DMS 273 (cell line): ENCODE results near the gene PPWD1.
"Not testable (repeated sequence)": the region's sequence is repeated elsewhere in the genome, so short reads cannot be mapped to it uniquely, and the experiment has no call there.

ENCODE experiments used
- DNase-seq: peaks from one replicate; lab custom pipeline; 2025; ENCODE audit not compliant: unreplicated experiment; lab: John Stamatoyannopoulos, UW

The PPWD1 gene

DNA sequence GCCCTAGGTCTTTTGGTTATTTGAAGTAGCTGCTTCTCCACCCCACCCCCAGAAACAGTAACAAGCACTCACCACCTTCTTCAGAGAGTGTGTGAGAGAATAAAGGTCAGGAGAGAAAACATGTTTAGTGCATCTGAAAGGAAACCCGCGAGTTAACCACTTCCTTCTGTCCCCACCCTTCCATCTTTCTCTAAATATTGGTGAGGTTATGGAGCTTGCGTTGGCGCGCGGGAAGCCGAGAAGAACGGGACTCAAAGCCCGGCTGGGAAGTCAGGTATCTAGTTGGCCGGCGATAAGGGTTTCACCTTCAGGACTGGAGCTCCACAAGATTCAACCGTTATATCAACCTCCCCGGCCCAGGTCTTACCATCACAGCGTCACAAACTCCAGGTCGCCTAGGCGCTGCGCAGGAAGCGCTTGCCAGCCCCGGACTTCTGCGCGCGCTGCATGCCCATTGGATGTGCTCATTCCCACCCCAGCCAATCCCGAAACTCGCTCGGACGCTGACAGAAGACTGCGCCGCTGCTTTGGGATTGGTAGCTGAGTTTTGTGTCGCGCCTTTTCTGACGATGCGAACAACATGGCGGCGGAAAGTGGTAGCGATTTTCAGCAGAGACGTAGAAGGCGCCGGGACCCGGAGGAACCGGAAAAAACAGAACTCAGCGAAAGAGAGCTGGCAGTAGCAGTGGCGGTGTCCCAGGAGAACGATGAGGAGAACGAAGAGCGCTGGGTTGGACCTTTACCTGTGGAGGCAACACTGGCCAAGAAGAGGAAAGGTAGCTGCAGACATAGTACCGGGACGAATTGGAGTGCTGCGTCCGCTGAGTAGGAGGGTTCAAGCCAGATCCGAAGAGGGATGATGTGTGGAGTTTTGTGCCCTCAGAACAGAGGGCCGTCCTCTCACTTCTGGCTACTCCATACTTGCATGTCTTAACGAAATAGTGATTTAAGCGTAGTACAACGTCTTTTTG is at the start of gene PPWD1, which contains the start of gene CENPK:
PPWD1 (plus strand) TSS at position 566 of the 971 bp plus-strand sequence; CDS start at position 581, 15 bp downstream.
CENPK (minus strand) TSS at position 438 of the 971 bp plus-strand sequence. CDS start 8,261 bp downstream, outside the sequence.
- DNase-seq: peak; percentile 98

DNA sequence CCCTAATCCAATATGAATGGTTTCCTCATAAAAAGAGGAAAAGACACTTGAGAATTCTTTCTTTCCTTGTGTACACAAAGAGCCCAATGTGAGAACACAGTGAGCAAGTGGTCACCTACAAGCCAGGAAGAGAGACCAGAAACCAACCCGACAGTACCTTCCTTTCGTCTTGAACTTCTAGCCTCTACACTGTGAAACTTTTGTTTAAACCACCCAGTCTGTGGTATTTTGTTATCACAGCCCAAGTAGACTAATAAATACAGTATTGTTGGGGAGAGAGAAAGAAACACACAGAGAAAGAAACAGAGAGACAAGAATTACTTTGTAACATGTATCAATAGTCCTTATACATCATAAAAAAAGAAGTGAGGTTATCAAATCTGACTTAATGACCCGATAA is 37.4 kb upstream of the PPWD1 start:
- no peak for DNase-seq

DNA sequence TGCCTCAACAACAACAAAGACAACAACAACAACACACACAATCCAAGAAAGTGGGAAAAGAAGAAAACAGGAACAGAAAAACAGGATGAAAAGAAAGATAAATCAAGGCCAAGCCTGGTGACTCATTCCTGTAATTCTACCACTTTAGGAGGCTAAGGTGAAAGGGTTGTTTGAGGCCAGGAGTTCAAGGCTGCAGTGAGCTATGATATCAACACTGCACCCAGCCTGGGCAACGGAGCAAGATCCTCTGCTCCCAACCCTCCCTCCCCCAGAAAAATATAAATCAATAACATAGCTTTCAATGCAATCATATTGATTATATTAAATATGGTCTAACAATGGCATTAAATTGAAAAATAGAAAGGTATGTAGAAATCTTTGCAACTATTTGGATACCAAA is 32.2 kb upstream of the PPWD1 start:
- DNase-seq: no peak

DNA sequence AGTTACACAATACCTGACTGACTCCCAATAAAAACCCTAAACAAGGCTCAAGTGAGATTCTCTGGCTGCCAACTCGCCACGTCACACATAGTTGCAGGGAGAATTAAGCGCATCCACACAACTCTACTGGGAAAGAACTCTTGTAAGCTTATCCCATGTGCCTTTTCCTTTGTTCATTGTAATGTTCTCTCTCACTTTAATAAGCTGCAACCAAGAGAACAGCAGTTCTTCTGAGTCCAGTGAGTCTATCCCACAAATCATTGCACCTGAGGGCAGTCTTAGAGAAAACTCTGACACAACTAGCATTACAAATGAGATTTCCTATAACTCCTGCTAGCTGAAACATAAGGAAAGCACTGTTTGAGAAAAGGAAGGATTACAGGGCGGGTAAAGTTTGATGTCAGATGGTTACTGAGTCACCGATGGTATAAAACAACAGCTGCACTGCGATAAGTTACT is 27.5 kb upstream of the PPWD1 start:
- DNase-seq: no peak

DNA sequence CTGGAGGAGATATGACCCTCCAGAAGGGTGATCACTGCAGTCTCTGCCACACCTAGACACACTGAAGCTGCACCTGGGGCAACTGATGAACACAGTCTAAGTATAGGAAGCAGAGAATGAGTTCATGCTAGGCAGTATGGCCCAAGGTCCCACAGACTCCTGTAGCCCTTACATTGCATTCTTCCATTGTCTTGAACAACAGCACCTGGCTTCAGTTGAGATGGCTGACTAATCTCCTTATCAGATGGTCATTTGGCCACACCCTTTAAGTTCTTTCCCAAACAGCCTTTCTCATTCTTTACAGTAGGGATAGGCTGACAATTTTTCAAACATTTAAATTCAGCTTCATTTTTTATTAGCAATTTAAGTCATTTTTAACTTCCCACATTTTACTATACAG is 23.3 kb upstream of the PPWD1 start:
- DNase-seq: no peak

DNA sequence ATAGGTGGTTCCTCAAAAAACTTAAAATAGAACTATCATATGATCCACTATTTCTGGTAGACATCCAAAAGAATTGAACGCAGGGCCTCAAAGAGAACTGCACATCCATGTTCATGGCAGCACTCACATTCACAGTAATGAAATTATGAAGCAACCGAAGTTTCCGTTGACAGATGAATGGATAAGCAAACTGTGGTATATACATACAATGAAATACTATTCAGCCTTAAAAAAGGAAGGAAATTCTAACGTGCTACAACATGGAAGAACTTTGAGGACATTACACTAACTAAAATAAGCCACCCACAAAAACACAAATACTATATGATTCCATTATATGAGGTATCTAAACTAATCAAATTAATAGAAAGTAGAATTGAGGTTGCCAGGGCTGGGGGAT is 18.6 kb upstream of the PPWD1 start:
- DNase-seq: no peak

DNA sequence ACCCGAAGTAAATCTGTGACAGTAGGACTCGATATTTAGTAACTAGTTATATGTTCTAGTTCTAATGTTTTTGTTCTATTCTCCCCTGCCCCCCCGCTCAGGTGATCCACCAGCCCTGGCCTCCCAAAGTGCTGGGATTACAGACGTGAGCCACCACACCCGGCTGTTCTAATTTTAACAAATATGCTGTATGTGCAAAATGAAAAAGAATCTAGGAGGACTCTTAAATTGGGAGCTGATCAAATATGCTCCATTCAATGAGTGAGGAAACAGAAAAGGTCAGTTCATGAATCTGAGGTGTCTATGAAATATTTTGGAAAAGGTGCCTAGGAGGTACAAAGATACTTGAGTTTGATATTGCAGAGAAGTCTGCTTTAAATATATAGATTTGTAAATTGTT is 17.0 kb upstream of the PPWD1 start:
- no peak for DNase-seq

DNA sequence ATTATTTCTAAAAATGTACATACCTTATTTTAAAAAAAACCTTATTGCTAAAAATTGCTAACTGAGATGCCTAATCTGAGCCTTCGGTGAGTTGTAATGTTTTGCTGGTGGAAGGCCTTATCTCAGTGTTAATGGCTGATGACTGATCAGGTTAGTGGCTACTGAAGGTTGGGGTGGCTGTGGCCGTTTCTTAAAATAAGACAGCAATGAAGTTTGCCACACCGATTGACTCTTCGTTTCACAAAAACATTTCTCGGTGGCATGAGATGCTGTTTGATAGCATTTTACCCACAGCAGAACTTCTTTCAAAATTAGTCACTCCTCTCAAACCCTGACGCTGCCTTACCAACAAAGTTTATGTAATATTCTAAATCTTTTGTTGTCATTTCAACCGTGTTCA is 14.8 kb upstream of the PPWD1 start:
- no peak for DNase-seq

DNA sequence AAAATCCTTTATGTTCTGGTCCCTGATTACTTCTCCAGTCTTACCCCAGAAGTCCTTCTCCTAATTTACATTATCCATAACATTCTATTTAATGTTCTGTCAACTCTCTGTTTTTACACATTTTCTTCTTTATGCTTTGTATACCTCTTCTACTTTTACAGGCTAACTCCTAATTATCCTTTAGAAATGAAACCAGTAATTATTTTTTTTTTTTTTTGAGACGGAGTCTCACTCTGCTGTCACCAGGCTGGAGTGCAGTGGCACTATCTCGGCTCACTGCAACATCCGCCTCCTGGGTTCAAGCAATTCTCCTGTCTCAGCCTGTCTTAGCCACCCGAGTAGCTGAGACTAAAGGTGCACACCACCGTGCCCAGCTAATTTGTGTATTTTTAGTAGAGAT is 9.2 kb upstream of the PPWD1 start:
- DNase-seq: no peak

DNA sequence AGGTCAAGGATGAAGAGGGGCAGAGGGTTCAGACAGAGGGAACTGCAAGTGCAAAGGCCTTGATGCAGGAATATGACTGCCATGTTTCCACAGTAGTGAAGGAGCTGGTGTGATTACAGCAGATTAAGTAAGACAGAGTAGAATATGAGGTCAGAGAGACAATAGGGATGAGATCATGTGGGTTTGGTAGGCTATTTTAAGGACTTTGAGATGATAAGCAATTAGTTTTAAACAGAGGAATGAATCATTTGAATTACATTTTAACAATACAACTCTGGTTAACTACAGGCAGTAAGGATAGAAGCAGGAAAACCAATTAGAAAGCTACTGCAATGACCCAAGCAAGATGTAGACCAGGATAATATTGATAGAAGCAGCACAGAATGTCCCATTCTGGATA is 7.8 kb upstream of the PPWD1 start:
- DNase-seq: no peak

DNA sequence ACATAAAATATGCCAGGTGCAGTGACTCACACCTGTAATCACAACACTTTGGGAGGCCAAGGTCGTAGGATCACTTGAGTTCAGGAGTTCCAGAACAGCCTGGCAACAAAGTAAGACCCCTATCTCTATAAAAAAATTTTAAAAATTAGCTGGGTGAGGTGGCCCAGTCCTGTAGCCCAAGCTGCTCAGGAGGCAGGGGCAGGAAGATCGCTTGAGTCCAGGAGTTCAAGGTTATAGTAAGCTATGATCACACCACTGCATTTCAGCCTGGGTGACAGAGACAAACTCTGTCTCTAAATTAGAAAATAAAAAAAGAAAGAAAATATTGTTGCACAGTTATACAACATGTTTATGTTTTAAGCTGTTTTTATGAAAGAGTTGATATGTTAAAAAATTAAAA is 6.9 kb upstream of the PPWD1 start:
- no peak for DNase-seq

DNA sequence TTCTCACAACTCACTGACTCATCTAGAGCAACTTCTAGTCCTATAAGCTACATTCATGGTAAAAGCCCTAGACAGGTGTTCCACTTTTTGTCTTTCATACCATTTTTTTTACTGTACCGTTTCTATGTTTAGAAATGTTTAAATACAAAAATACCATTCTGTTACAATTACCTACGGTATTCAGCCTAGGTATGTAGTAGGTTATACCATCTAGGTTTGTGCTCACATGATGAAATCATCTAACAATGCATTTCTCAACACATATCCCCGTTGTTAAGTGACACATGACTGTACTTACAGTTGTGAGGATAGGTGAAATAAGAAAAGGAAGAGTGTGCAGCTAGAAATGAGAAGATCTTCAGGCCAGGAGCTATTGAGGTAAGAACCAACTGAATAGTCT is 6.4 kb upstream of the PPWD1 start:
- no peak for DNase-seq

DNA sequence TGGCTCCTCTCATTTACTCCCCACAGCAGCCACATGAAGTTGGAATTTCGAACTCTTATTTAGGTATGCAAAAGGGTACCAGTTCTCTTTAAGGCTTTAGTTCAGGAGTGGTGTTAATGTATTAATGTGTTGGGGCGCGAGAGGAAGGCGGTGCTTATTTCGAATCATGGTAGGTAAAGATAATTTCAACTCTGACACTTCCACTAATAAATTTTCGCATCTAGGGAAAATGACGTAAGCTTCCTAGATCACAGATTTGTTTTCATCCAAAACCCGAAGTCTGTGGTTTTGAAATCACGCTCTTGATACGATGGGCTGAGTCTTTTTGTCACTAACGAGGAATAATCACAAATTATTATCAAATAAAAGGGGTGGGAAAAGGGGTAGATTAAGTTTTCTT is 681 bp downstream of the PPWD1 start:
- DNase-seq: no peak

DNA sequence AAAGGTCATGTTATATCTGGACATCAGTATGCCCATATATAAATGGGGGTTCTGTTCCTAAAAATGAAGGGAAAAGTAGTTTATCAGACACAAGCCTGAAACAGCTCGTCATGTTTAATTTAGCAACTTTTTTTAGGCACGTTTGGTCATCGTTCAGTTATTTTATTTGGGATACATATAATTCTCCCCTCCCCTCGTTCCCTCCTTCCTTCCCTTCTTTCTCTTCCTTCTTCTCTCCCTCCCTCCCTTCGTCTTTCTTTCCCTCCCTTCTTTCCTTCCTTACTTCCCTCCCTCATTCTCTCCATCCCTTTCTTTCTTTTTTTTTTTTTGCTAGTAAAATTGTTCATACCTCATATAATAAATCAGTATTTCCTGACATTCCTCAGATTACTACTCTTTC is 3.4 kb downstream of the PPWD1 start:
- no peak for DNase-seq

DNA sequence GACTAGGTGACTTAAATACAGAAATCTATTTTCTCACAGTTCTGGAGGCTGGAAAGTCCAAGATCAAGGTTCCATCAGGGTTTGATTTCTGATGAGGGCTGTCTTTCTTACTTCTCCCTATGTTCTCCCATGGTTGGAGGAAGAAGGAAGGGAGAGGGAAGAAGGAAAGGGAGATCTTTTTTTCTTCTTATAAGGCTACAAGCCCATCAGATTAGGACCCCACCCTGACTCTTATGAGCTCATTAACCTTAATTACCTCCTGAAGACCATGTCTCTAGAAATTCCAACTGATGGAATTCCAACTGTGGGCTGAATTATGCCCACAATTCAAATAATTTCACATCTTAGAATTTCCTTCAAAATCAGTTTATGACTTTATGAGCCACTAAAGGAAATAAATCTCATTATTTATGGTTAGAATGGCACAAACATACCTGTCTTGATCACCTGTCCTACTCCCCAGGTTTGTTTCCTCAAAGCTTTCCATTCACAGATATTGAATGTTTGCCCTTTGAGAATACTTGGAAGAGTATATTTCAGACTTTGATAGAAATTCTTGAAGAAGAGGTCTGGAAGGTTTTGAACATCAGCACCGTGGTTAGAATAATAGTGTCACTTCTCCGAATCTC is 7.6 kb downstream of the PPWD1 start:
- no peak for DNase-seq

DNA sequence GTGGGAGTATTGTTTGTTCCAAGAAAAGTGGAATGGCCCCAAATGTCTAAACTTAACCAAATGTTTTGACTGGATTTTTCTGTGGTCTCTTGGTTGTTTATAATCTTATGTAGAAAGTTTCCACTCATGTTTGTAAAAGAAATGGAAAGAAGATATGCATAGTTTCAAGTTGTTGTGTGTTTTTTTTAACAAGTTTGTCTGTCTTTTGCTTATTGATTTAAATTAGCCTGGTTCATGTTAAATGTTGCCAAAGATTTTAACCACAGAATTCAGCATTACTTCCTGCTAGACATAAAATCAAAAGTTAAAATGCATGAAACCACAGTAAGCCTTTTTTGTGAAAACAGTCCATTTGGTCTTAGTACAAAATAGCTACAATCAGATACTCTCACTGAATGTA is 14.0 kb downstream of the PPWD1 start:
- no peak for DNase-seq

DNA sequence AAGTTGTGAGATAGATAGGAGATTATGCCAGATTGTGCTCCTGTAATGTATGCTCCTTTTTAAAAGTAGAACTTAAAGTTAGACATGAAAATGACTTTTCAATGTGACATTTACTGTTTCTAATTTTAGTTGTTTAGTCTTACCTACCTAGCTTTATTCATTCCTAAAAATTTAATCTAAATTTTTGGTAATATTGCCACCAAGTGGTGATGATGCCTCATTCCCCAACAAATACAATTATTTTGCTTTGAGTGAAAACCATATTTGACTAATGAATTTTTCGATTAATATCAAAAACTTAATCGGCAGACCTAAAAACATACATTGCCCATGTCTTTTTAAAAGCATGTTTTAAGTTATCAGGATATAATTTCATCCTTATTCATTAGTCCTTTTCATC is 25.6 kb downstream of the PPWD1 start:
- DNase-seq: peak; percentile 3

DNA sequence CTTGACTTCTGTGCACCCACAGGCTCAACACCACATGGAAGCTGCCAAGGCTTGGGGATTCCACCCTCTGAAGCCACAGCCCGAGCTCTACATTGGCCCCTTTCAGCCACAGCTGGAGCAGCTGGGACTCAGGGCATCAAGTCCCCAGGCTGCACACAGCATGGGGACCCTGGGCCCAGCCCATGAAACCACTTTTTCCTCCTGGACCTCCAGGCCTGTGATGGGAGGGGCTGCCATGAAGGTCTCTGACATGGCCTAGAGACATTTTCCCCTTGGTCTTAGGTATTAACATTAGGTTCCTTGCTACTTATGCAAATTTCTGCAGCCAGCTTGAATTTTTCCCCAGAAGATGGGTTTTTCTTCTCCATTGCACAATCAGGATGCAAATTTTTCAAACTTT is 38.7 kb downstream of the PPWD1 start:
- DNase-seq: not testable (repeated sequence)

DNA sequence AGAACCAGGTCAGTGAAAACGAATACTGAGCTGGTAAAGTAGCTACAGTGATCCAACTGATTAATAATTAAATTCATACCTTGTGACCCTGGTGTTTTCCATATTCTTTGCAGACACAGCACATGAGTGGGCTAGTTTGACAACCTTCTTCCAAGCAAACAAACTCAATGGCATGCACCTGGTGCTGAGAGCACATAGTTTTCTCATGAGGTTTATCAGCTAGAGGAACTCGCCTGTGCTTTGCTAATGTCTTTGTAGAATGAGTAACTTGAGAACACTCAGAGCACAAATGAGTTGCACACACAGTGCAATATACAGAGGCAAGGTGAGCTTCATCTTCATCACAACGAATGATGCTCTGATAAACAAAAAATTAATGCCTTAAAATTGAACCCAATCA is 48.4 kb downstream of the PPWD1 start:
- no peak for DNase-seq

DNA sequence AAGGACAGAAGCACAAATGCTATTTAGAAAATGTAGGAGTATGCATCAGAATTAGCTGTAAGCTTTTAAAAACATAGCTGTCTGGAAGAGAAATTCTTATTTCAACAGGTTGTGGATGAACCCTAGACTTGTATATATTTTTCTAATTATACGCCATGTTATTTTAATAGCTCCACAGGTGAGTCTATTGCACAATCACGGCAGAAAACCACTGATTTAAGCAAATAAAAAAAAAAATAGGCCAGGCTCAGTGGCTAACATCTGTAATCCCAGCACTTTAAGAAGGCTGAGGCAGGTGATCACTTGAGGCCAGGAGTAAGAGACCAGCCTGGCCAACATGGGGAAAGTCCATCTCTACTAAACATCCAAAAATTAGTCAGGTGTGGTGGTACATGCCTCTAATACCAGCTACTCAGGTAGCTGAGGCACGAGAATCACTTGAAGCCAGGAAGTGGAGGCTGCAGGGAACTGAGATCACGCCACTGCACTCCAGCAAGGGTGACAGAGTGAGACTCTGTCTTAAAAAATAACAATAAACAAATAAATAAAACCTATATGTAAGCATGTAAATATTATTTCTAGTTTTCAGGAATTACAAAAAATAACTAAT is 49.3 kb downstream of the PPWD1 start:
- no peak for DNase-seq

DNA sequence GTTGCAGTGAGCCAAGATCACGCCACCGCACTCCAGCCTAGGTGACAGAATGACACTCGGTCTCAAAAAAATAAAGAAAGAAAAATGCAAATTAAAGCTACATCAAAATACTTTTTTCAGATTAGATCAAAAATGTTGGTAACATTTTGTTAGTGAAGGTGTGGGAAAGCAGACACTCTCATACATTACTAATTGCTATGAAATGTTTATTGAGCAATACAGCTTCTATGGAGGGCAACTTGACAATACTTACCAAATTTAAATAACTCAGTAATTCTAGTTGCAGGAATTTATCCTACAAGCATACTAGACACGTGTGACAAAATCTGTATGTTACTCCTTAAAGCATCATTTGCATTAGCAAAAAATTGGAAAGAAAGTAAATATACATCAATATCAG is 56.9 kb downstream of the PPWD1 start:
- no peak for DNase-seq

DNA sequence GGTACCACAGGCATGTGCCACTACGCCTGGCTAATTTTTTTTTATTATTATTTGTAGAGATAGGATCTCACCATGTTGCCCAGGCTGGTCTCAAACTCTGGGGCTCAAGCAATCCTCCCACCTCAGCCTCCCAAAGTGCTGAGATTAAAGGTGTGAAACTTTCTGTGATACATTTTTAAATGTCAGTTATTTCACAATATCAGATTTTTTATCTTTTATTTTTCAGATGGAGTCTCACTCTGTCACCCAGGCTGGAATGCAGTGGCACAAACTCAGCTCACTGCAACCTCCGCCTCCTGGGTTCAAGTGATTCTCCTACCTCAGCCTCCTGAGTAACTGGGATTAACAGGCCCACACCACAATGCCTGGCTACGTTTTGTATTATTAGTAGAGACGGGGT is 58.9 kb downstream of the PPWD1 start:
- DNase-seq: not testable (repeated sequence)
